GM19395 (cell line): ENCODE measurements around the gene BTBD16.
A peak's percentile ranks its signal among the peaks of the same experiment; 100 is the strongest.

Experiments
- ATAC-seq: cut with Tn5 transposase; IDR thresholded peaks from one replicate; pipeline ENCODE4 v1.9.1; 2021; ENCODE audit warnings: mild to moderate bottlenecking, moderate library complexity; ENCODE audit not compliant: unreplicated experiment

Gene BTBD16

DNA sequence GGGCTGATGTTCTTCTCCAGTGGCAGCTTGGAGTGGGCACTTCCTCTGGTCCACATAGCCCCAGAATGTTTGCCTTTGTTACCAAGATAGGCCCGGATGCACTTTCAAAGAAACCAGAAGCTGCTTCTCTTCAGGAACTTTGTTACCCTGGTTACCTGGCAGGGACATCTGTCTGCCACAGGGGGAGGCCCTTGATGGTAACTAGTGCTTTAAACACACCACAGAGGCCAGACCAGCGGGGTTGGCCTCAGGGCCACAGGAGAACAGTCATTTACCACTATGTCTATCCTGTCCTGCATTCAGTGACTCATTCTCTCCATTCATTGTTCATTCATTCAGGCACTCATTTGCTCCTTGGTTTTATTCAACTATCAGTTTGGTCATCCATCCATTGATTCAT is 91.5 kb downstream of the BTBD16 start:
- no peak for ATAC-seq

DNA sequence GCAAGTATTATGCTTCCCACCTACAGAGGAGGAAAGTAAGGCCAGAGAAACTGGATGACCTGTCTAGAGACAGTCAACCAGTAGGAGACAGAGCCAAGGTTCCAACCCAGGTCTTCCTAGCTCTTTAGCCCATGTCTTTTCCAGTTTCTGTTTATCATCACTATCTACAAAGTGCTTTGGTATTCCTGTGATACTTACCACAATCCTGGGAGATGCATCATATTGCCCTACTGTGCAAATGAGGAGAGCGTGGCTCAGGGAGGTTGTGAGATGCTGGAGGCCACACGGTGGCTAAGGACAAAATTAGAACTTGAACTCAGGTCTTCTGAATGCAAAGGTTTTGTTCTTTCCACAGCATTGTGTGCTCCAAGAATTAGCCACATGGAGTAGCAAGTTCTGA is 92.2 kb downstream of the BTBD16 start:
- ATAC-seq, result no peak

DNA sequence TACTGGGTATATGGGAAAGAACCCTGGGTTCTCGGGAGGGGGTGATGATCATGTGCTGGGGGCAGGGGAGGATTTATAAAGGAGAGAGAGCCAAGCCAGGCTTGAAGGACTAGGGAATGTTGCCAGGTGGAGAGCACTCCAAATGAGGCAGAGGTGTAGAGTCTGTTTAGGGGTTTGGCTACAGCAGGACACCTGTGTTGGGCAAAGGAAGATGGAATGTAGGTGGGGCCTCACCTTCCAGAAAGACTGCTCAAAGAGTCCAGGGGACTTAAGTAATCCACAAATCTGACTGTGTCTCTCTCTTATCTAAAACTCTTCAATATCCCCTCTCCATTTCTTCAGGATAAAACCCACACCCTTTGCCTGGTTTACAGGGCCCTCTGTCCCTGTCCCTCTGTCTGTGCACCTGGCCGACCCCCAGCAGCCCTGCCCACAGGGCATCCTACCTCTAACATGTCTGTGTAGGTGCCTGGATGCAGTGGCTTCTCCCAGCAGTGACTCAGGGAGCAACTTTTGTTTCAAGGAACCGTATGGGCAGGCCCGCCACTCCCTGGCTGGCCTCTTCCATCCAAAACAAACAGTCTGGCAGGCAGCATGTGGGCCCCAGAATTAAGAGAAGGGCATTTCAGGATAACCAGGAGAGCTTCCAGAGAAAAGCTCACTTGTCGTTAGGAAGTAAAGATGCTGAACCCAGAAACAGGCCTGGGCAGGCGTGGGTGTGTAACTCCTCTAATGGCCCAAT is 92.8 kb downstream of the BTBD16 start:
- no peak for ATAC-seq

DNA sequence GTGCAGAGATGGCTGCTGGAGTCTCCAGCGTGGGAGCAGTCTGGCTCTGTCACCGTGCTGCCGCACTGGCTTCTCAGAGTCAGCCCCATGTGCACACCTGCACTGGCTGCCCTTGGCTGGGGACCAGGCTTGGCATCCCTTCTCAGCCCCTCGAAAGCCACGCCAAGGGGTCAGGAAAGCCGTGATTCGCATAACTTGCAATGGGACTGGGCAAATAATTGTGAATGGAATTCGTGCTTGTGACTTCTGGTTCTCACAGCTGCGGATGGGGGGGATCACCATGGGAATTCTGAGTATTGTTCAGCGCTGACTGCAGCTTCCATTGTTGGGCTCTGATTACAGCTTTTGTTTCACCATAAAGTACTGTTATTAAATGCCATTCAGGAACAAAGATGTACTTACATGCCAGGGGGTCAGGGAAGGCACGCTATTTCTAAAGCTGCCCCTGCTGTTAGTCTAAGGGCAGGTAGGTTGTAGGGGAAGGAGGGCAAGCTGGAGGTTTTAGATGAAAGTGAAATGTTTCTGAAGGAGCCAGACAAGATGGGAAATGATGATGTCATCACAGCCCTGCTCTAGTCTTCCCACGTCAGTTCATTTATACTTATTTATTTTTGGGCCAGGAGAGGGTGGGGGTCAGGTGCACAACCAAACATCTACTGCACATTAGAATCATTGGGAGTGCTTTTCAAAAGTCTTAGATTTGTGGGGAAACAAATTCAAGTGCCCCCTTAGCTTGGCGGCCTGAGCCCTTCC is 97.6 kb downstream of the BTBD16 start:
- no peak for ATAC-seq

DNA sequence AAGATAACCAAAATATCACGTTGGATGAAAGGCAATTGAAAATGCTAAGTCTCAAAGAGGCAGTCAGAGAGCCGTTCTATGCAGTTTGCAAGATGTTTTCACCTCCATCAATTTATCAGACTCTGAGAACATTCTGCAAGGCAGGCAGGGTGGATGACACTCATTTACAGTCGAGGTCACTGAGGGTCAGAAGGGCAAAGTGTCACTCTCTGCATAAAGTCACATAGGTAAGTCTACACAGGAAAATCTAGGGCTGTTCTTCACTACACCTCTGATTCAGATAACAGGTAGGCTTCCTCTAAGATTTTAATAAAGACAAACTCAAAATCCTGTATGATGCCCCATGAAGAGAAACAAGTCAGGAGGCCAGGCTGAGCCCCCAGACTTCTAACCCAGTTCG is 102.0 kb downstream of the BTBD16 start:
- no peak for ATAC-seq

DNA sequence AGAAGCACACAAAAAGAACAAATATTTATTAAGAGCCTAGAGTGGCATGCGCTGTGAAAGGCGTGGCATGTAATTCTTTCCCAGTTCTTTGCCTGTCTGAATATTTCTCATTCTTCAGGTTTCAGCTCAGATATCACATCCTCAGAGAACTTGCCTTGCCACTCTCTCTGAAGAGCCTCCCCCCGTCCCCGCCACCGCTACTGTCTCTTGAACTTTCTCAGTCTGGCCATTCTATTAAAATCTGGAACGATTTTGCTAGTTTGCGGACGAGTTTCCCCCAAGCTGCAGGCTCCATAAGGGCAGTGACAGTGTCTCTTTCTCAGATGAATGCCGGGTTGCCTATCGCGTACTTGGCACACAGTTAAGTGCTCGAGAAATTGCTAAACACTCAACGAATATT is 102.6 kb downstream of the BTBD16 start:
- no peak for ATAC-seq

DNA sequence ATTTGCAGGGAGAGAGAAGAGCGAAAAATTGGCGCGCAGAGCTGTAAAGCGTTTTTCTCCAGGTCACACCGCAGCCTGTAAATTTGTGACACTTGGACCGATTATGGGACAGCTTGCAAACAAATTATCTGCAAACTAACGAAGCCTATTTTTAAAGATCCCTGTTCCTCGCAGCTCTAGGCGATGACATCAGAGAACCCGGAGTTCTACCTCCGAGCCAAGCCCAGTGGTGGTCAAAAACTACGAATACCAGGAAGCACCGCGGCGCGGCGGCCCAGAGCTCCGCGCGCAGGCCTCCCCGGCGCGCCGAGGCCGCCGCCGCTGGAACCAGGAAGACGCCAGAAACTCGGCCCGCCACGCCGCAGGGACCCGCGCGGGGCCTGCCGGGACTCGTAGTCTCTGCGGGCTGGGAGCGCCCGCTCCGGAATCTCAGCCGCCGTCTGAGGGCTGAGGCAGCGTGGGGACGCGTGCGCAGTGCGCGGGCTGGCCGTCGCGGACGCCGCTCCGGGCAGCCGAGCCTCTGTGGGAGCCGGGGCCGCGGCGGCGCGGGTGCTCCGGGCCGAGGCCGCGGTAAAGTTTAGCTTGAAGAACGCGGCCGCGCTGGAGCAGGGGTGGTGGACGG is 103.3 kb downstream of the BTBD16 start, which contains the start of gene PLEKHA1:
PLEKHA1 (plus strand) TSS at position 472 of the 622 bp plus-strand sequence. CDS start 18,493 bp downstream, outside the sequence.
- ATAC-seq, result peak; percentile 82

DNA sequence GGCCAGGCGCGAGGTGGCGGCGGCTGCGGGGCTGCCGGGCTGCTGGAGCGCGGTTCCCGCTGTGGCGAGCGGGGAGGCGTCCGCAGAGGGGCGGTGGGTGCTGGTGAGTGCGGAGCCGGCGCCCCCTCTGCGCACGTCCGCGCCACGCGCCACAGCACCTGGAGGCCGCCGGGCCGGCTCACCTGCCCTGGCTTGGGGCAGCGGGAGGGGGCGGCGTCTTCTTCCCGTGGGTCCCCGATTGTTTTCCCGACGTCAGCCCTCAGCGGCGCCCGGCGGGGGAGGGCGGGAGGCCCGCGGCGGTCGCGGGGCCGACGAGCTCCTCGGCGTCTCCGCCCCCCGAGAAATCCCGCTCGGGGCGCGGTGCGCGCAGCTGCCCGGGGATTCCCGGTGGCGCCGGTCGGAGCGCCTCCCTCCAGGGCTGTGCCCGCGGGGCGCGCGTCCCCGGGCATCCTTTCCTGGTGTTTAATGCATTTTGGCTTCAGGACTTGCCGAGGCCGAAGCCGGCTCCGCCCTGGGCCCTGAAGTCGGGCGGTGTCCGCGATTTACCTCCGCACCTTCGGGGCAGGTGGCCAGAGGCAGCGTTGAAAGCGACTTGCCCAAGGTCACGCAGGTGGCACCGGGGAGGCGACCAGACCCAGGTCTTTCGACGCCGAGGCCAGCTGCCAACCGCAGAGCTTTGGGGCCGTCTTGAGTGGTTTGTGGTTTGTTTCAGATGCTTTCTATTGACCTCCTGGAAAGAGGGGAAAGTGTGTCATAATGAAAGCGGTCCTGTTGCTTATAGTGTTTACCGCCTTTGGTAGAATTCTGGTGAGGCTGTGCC is 104.0 kb downstream of the BTBD16 start:
- peak; percentile 71 for ATAC-seq

DNA sequence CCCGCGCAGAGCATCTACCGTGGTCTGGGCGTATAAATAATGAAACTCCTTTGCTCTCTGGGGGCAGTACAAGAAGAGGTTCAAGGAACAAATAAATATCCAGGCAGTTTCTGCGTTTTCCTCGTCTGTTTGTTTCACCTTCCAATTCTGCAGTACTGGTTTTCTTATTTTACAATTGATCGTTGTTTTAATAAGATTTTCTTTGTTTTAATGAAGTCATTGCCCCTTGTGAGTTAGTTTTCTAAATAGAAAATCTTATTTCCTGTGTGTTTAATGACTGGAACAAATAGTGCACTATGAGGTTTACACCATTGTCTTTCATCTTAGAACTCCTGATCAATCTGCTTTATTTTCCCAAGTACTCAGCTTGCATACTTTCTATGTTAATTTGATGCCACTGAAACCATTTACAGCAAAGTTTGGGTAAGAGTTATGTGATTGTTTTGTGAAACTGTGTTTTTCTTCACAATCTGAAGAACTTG is 104.6 kb downstream of the BTBD16 start:
- ATAC-seq, result no peak

DNA sequence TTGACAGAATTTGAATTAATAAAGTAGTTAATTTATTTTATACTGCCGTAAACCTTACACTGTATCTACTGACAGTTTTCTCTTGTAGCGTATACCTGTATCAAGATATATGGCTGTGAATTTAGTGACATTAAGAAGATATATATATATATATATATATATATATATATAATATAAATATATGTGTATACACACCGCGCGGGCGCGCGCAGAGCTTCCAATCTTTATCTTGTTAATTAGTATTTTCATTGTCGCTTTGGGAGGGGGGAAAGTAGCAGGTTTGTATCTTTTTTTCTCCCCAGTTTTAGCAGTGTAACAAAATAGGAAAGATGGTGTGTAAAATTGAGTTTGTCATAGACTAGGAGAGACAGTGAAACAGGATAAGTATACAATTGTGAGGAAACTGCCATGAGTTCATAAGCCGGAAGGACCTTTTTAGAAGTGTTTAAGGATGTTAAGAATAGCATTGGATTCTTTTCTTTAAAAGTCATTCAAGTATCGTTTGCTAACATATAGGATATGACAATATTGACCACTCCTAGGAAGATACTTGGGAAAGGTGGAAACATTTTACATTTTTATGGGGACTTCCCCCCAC is 105.4 kb downstream of the BTBD16 start:
- no peak for ATAC-seq

DNA sequence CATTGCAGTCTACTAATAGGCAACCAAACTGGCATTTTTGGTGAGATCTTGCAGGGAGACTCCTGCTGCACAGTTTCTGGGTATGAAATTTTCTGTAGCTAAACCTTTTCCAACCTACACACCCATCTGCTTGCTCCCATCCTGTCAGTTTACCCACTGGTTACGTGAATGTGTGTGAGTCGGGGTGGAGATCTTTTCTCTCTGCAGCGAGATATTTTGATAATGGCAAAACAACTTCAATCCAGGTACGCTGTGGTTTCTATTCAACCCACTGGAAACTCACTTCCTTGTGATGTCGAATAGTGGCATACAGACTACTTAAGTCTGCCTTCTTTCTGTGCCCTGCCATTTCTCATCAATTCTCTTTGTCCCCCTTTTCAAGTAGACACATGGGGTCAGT is 107.9 kb downstream of the BTBD16 start:
- ATAC-seq, result no peak

DNA sequence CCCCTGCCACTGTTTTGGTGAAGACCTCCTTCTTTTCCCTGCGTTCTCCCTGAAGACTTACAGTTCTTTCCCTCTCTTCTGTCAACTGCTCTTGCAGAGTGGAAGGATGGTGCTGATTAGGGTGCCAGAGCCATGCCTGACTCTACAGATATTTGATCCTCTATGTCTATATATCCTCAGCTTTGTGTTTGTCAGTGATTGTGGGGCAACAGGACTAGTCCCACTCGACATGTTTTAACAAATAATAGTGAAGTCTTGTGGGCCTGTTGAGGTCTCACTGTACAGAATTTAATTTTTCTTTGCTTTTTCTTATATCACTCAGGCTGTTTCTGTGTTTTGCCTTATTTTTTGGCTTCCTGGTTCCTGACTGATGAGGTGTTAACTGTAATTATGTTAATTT is 108.4 kb downstream of the BTBD16 start:
- no peak for ATAC-seq

DNA sequence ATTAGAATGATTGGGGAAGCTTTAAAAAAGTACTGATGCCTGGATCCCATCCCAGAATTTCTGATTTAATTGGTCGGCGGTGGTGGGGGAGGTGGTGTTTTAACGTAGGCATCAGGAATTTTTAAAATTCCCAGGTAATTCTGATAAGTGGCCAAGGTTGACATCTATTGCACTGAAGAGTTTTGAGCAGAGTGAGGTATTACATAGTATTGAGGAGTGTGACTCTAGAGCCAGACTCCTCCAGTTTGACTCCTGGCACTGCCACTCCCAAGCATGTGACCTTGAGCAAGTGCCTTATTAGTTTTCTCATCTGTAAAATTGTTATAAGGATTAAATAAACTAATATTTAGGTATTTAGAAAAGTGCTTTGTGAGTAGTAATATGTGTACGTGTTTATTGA is 109.6 kb downstream of the BTBD16 start:
- no peak for ATAC-seq

DNA sequence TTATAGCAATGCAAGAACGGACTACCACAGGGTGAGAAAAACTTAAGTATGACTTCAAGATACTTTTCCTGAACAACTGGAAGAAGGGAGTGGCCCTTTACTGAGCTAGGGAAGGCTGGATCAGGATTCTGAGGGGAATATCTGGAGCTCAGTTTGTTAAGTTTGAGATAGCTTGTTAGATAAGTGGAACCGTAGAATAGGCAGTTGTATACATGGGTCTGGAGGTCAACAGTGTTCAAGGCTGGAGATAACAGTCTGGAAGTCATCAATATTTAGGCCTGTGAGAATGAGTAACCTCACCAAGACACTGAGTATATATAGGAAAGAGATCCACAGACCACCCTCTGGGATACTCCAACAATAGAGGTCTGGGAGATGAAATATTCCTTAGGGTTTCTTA is 110.6 kb downstream of the BTBD16 start:
- no peak for ATAC-seq

DNA sequence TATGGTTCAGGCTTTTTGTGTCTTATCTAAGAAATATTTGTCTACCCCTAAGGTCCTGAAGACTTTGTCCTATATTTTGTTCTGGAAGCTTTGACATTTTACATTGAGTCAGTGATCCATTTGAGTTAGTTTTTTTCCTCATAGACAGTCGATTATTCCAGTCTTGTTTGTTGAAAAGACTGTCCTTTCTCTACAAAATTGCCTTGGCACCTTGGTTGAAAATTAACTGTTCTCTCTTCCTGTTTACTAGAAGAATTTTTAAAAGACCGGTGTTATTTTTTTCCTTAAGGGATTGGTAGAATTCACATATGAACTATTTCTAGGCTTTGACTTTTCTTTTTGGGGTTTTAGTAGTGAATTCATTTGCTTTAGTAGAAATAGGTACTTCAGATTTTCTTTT is 115.4 kb downstream of the BTBD16 start:
- no peak for ATAC-seq

DNA sequence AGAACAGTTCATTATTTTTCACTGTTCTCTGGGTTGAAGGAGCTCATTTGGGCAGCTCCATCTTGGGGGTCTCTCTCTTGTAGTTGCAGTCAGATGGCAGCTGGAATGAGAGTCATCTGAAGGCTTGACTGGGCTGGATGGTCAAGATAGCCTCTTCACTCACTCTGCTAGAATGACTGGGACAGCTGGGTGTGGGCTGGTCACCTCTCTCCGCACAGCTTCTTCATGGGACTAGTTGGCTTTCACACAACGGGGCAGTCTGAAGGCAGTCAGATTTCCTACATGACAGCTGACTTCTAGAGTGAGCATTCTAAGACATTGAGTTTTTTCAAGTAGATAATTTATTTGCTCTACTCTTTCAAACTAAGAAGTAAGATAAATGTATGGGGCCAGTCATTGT is 116.5 kb downstream of the BTBD16 start:
- no peak for ATAC-seq
